BLaER1 treated with 17β-estradiol and CSF1 and Interleukin-3, amounts not matched to agents 10 nM and 100 nM (cell line): ENCODE results near the gene GNAS.

Experiments
- H3K27ac ChIP-seq, 11 experiments: shearing (Covaris generic); formaldehyde crosslinking; 2 replicates each; pipeline ENCODE4 v1.8.1; 2022
- H3K27me3 ChIP-seq, 11 experiments: shearing (Covaris generic); formaldehyde crosslinking; 2 replicates each; pipeline ENCODE4 v1.8.1; 2022
- H3K36me3 ChIP-seq, 11 experiments: shearing (Covaris generic); formaldehyde crosslinking; 2 replicates each; pipeline ENCODE4 v1.8.1; 2022
- H3K4me1 ChIP-seq, 10 experiments: shearing (Covaris generic); formaldehyde crosslinking; 2 replicates each; pipeline ENCODE4 v1.8.1; 2022
- H3K4me2 ChIP-seq, 11 experiments: shearing (Covaris generic); formaldehyde crosslinking; 2 replicates each; pipeline ENCODE4 v1.8.1; 2022
- H3K4me3 ChIP-seq, 10 experiments: shearing (Covaris generic); formaldehyde crosslinking; 2 replicates each; pipeline ENCODE4 v1.8.1; 2022
- H3K9ac ChIP-seq, 11 experiments: shearing (Covaris generic); formaldehyde crosslinking; 2 replicates each; pipeline ENCODE4 v1.8.1; 2022
- H3K9me3 ChIP-seq, 11 experiments: shearing (Covaris generic); formaldehyde crosslinking; replicated peaks in 1 of 11; 2 replicates each; pipeline ENCODE4 v1.8.1; 2022
- H4K20me1 ChIP-seq, 11 experiments: shearing (Covaris generic); formaldehyde crosslinking; 2 replicates each; pipeline ENCODE4 v1.8.1; 2022
- Cebpa-rat ChIP-seq, 11 experiments: shearing (Covaris generic); IDR thresholded peaks; 2 replicates each; pipeline ENCODE4 v1.8.1; 2022

GNAS gene

GRCh38 chr20:58852543-58853271 lies at the start of gene GNAS:
GNAS (plus strand) TSS chr20:58852716.
- Histone ChIP-seq H3K9ac (no peak within 1 kb of the TSS), H3K4me1 (peaks cover 4 to 16% (median 6%) of the 10 kb centered on the region in 10 experiments; a peak in 19 of 20 replicates), H3K27ac (no peak within 1 kb of the TSS), H3K27me3 (peaks cover 75 to 99% (median 84%) of the 10 kb centered on the region in 11 experiments), H3K36me3 (peaks cover 0 to 9% (median 0%) of the 10 kb centered on the region in 11 experiments; a peak in 5 of 22 replicates), H3K4me2 (peak within 1 kb of the TSS; percentile 28 to 74 (median 51); a peak in 19 of 22 replicates), H3K9me3 (peaks cover 55 to 65% (median 60%) of the 10 kb centered on the region in 11 experiments), H4K20me1 (peaks cover 0 to 11% (median 0%) of the 10 kb centered on the region in 11 experiments; a peak in 3 of 22 replicates), H3K4me3 (peak within 1 kb of the TSS; percentile 17 to 50 (median 30); a peak in 12 of 20 replicates)
- TF ChIP-seq Cebpa-rat (IDR thresholded peaks at IDR 0.05) = no peak

DNA sequence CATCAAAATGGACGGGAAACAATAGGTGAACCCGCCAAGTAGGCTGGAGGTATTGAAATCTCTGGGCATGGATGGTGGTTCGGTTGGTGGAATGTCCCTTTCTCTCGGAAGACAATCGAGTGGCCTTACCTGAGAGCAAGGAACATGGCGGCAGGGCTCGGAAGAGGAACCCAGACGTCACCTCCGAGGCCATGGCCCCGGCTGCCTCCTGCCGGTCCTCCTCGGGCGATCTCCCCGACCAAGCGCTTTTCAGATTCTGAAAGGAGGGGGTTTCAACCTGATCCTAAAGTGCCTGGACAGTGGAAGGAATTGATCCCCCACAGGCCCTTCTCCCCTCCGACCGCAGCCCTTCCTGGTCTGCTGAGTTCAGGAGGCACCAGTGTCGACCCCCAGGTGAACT lies 49.0 kb upstream of the GNAS start:
- peaks cover 0 to 12% (median 0%) of the 10 kb centered on the region in 10 experiments; a peak in 2 of 20 replicates for H3K4me1 ChIP-seq
- no peaks in the 10 kb centered on the region for H3K9me3 ChIP-seq
- no peak overlapping the region for H3K4me2 ChIP-seq
- TF ChIP-seq Cebpa-rat (IDR thresholded peaks at IDR 0.05) = no peak
- H3K27ac ChIP-seq = no peak overlapping the region
- H4K20me1 ChIP-seq = peaks cover 0 to 31% (median 0%) of the 10 kb centered on the region in 11 experiments; a peak in 4 of 22 replicates
- H3K9ac ChIP-seq = no peak overlapping the region
- peaks cover 0 to 12% (median 0%) of the 10 kb centered on the region in 11 experiments; a peak in 5 of 22 replicates for H3K27me3 ChIP-seq
- no peak overlapping the region for H3K4me3 ChIP-seq
- no peaks in the 10 kb centered on the region for H3K36me3 ChIP-seq

GRCh38 chr20:58807801-58808200 lies 44.7 kb upstream of the GNAS start:
- Histone ChIP-seq H3K4me1 (peaks cover 13 to 32% (median 20%) of the 10 kb centered on the region in 10 experiments), H3K36me3 (no peaks in the 10 kb centered on the region), H3K4me3 (no peak overlapping the region), H3K4me2 (no peak overlapping the region), H3K9me3 (no peaks in the 10 kb centered on the region), H3K27me3 (peaks cover 0 to 35% (median 0%) of the 10 kb centered on the region in 11 experiments; a peak in 7 of 22 replicates), H4K20me1 (peaks cover 0 to 33% (median 0%) of the 10 kb centered on the region in 11 experiments; a peak in 4 of 22 replicates), H3K27ac (no peak overlapping the region), H3K9ac (no peak overlapping the region)
- TF ChIP-seq Cebpa-rat (IDR thresholded peaks at IDR 0.05) = no peak

DNA sequence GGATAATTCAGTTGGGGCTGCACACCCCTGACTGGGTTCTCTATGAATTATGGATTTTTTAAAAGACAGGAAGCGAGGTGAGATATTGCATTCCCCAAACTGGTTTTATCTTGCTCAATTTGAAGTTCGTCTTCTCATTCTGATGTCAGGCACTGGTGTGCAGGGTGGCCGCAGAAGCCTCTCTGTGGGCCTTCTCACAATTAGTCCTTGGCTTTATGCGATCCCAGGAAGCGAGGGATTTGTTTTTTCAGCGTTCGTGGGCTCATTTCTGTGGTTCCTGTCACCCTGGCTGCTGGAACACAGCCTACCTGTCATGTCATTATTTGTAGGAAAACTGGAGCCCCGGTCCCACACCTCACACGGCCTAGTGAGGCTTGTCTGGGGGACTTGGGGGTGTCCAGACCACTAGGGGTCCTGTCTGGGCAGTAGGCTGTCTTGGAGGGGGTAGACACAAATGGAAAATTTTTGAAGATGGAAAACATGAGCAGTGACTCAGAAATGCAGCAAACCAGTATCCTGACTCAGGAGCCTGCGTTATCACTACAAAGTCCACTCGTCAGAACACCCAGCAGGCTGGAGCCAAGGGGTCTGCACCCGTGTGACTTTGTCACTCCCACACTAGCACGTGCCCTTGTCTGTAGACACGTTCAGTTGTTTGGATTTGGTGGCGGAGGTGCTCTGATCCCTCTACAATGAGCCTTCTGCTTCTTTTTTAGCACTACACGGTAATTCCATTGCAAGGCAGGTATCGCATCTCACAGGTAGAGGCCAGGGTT lies 44.1 kb upstream of the GNAS start:
- Histone ChIP-seq H3K9ac (no peak overlapping the region), H3K27ac (no peak overlapping the region), H4K20me1 (peaks cover 0 to 33% (median 0%) of the 10 kb centered on the region in 11 experiments; a peak in 4 of 22 replicates), H3K27me3 (peaks cover 0 to 37% (median 0%) of the 10 kb centered on the region in 11 experiments; a peak in 7 of 22 replicates), H3K4me3 (no peak overlapping the region), H3K4me2 (no peak overlapping the region), H3K36me3 (no peaks in the 10 kb centered on the region), H3K9me3 (no peaks in the 10 kb centered on the region), H3K4me1 (peaks cover 13 to 32% (median 20%) of the 10 kb centered on the region in 10 experiments)
- TF ChIP-seq Cebpa-rat (IDR thresholded peaks at IDR 0.05) = no peak

DNA sequence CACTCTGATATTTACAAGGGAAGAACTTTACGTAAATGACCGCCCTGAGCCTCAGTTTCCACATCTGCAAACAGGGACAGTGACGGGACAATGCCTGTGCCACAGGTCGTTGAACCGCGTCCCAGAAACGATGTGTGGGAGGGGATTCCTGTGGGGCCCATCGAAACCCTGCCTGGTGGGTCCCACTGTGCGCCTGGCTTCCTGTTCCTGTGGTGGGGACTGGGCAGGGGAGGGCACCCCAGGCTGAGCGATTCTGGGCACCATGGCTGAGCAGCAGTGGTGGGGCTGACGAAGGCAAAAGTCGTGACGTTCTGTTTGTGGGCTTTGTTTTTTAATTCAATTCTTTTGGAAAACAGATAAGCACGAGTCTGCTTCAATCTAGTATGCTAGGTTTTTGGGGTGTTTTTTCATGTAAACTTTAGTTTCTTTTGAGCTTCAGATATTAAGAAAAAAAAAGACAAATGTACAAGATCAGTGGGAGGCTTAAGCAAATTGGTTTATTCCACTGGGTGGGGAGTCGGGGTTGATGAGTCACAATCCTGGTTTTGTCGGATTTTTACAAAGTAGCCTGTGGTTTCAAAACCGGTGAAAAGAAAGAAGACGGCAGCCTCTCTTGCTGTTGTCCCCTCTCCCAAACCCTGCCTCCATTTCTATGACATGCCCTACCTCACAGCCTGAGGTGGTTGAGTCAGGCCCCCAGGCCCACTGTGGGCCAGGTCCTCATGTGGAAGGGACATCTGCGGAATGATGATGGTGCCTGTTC lies 42.2 kb upstream of the GNAS start:
- H3K9ac ChIP-seq = peak overlapping the region in 2 of 11 experiments; percentile 11 to 47; a peak in 3 of 22 replicates
- H3K36me3 ChIP-seq = no peaks in the 10 kb centered on the region
- TF ChIP-seq Cebpa-rat (IDR thresholded peaks at IDR 0.05) = no peak
- peaks cover 13 to 40% (median 26%) of the 10 kb centered on the region in 10 experiments for H3K4me1 ChIP-seq
- peak overlapping the region; percentile 64 to 89 (median 78) for H3K4me2 ChIP-seq
- H3K27ac ChIP-seq = peak overlapping the region in 2 of 11 experiments; percentile 22 to 25; a peak in 3 of 22 replicates
- H4K20me1 ChIP-seq = peaks cover 0 to 16% (median 0%) of the 10 kb centered on the region in 11 experiments; a peak in 3 of 22 replicates
- peaks cover 0 to 32% (median 0%) of the 10 kb centered on the region in 11 experiments; a peak in 7 of 22 replicates for H3K27me3 ChIP-seq
- H3K4me3 ChIP-seq = peak overlapping the region in 1 of 10 experiments; percentile 40; a peak in 2 of 20 replicates
- no peaks in the 10 kb centered on the region for H3K9me3 ChIP-seq

DNA sequence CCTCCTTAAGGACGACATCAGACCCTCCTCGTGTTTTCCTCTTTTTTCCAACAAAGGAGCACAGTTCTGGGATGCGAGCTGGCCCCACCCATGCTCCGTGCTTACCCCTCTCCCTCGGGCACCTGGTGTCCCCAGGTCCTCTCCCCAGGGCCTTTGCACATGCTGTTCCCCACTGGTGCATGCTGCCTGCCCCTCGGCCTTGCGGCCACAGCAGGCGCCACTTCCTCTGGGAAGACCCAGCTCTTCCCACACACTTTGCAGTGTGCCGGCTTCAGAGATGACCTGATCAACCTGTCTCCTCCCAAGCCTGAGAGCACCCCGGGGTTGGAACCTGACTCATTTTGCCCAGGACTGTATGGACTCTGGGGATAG lies 41.7 kb upstream of the GNAS start:
- peak overlapping the region in 1 of 11 experiments; percentile 25; a peak in 2 of 22 replicates for H3K27ac ChIP-seq
- peak overlapping the region; percentile 64 to 89 (median 78) for H3K4me2 ChIP-seq
- peaks cover 0 to 14% (median 0%) of the 10 kb centered on the region in 11 experiments; a peak in 3 of 22 replicates for H4K20me1 ChIP-seq
- H3K4me1 ChIP-seq = peaks cover 13 to 45% (median 32%) of the 10 kb centered on the region in 10 experiments
- 0 out of 22 replicates have a peak overlapping the region, but pooled peaks of 2 of the 11 experiments have one; percentile 11 to 47 for H3K9ac ChIP-seq
- peak overlapping the region in 1 of 10 experiments; percentile 40; a peak in 1 of 20 replicates for H3K4me3 ChIP-seq
- H3K27me3 ChIP-seq = peaks cover 0 to 28% (median 0%) of the 10 kb centered on the region in 11 experiments; a peak in 7 of 22 replicates
- no peak for TF ChIP-seq Cebpa-rat (IDR thresholded peaks at IDR 0.05)
- H3K36me3 ChIP-seq = no peaks in the 10 kb centered on the region
- no peaks in the 10 kb centered on the region for H3K9me3 ChIP-seq

- H3K4me2 ChIP-seq = peak overlapping the region in 9 of 11 experiments; percentile 64 to 82 (median 75); a peak in 16 of 22 replicates
- peaks cover 0 to 27% (median 0%) of the 10 kb centered on the region in 11 experiments; a peak in 5 of 22 replicates for H3K27me3 ChIP-seq
- no peak overlapping the region for H3K4me3 ChIP-seq
- no peak overlapping the region for H3K9ac ChIP-seq
- no peak for TF ChIP-seq Cebpa-rat (IDR thresholded peaks at IDR 0.05)
- peaks cover 0 to 14% (median 0%) of the 10 kb centered on the region in 11 experiments; a peak in 3 of 22 replicates for H4K20me1 ChIP-seq
- no peaks in the 10 kb centered on the region for H3K36me3 ChIP-seq
- peaks cover 13 to 50% (median 35%) of the 10 kb centered on the region in 10 experiments for H3K4me1 ChIP-seq
- H3K27ac ChIP-seq = no peak overlapping the region
- no peaks in the 10 kb centered on the region for H3K9me3 ChIP-seq
Observed at GRCh38 chr20:58811334-58811733, 41.2 kb upstream of the GNAS start.

DNA sequence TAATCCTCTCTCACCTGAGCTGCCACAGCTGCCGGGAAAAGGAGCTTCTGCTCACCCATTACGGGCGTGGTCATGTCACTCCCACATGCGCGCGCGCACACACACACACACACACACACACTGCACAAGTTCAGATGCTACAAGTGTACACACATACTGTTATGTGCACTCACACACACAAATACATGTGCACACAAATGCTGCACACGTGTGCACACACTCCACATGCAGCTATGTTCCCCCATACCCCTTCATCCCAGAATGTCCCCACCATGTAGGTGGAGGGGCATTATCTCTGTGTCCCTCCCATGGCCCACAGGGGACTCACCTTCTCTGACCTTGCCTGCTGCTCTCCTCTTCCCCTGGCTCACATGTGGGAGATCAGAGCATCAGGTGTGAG lies 39.1 kb upstream of the GNAS start:
- Histone ChIP-seq H3K4me3 (no peak overlapping the region), H3K4me2 (no peak overlapping the region), H3K9ac (no peak overlapping the region), H4K20me1 (peaks cover 0 to 12% (median 0%) of the 10 kb centered on the region in 11 experiments; a peak in 3 of 22 replicates), H3K9me3 (no peaks in the 10 kb centered on the region), H3K4me1 (peaks cover 13 to 63% (median 46%) of the 10 kb centered on the region in 10 experiments), H3K27ac (no peak overlapping the region), H3K27me3 (peaks cover 0 to 43% (median 0%) of the 10 kb centered on the region in 11 experiments; a peak in 8 of 22 replicates), H3K36me3 (no peaks in the 10 kb centered on the region)
- TF ChIP-seq Cebpa-rat (IDR thresholded peaks at IDR 0.05) = no peak
